Right hindlimb (tissue), 1 donor: ENCODE results near the gene DHRS1.
"Not testable (repeated sequence)": the region's sequence is repeated elsewhere in the genome, so short reads cannot be mapped to it uniquely, and the experiment has no call there.

Experiments
- DNase-seq: peaks from one replicate; pipeline ENCODE4 v3.0.0-alpha.2; 2018

Gene DHRS1

GRCh38 chr14:24261969-24262327 lies 37.6 kb downstream of the DHRS1 start:
- DNase-seq: no peak

- no peak for DNase-seq
These were observed 38.2 kb downstream of the DHRS1 start for GRCh38 chr14:24261256-24261968.

- no peak for DNase-seq
These were observed 38.8 kb downstream of the DHRS1 start for GRCh38 chr14:24260780-24261157.

- no peak for DNase-seq
These were observed 39.4 kb downstream of the DHRS1 start for GRCh38 chr14:24260026-24260779.

GRCh38 chr14:24259282-24260025 lies 40.1 kb downstream of the DHRS1 start:
- peak; percentile 70 for DNase-seq

- DNase-seq: peak; percentile 16
These were observed 40.9 kb downstream of the DHRS1 start for GRCh38 chr14:24258548-24259265.

- DNase-seq: no peak
These were observed 41.5 kb downstream of the DHRS1 start for GRCh38 chr14:24258119-24258518.

GRCh38 chr14:24256960-24257359 lies 42.6 kb downstream of the DHRS1 start:
- no peak for DNase-seq

- no peak for DNase-seq
These were observed 43.5 kb downstream of the DHRS1 start for GRCh38 chr14:24255931-24256711.

- DNase-seq: peak; percentile 15
These were observed 44.1 kb downstream of the DHRS1 start for GRCh38 chr14:24255438-24255837.

- DNase-seq: peak; percentile 11
These were observed 44.8 kb downstream of the DHRS1 start for GRCh38 chr14:24254630-24255392.

GRCh38 chr14:24253936-24254335 lies 45.6 kb downstream of the DHRS1 start:
- peak; percentile 12 for DNase-seq

GRCh38 chr14:24252289-24253124 lies 47.1 kb downstream of the DHRS1 start:
- DNase-seq: peak; percentile 13

- DNase-seq: no peak
These were observed 47.7 kb downstream of the DHRS1 start for GRCh38 chr14:24251880-24252288.

- peak; percentile 19 for DNase-seq
These were observed 49.2 kb downstream of the DHRS1 start for GRCh38 chr14:24250354-24250753.

- DNase-seq: no peak
These were observed 50.2 kb downstream of the DHRS1 start for GRCh38 chr14:24249230-24250021.

- no peak for DNase-seq
These were observed 52.2 kb downstream of the DHRS1 start for GRCh38 chr14:24247422-24247821.

- no peak for DNase-seq
These were observed 52.8 kb downstream of the DHRS1 start for GRCh38 chr14:24246765-24247212.

GRCh38 chr14:24245350-24245749 lies 54.2 kb downstream of the DHRS1 start:
- not testable (repeated sequence) for DNase-seq
